Germinal center (tissue), 1 donor: ENCODE data around the gene TMEM45B.
"Not testable (repeated sequence)": the region's sequence is repeated elsewhere in the genome, so short reads cannot be mapped to it uniquely, and the experiment has no call there.

Experiments
- DNase-seq: peaks from one replicate; pipeline ENCODE4 v3.0.0; 2012; ENCODE audit warnings: mixed read lengths, low spot score

TMEM45B gene

GRCh38 chr11:129808241-129808640, 7.4 kb upstream of the TMEM45B start:
- not testable (repeated sequence) for DNase-seq

- DNase-seq: no peak
These were observed 2.3 kb upstream of the TMEM45B start for GRCh38 chr11:129813231-129813791.

- no peak for DNase-seq
These were observed 1.2 kb upstream of the TMEM45B start for GRCh38 chr11:129814244-129815014.

GRCh38 chr11:129817534-129818051, 1.9 kb downstream of the TMEM45B start:
- DNase-seq: no peak

GRCh38 chr11:129818236-129818635, 2.6 kb downstream of the TMEM45B start:
- DNase-seq: not testable (repeated sequence)

GRCh38 chr11:129819237-129819636, 3.6 kb downstream of the TMEM45B start:
- no peak for DNase-seq

- DNase-seq: not testable (repeated sequence)
These were observed 4.6 kb downstream of the TMEM45B start for GRCh38 chr11:129820228-129820627.

GRCh38 chr11:129823281-129823680, 7.6 kb downstream of the TMEM45B start:
- DNase-seq: not testable (repeated sequence)

GRCh38 chr11:129823799-129824198, 8.2 kb downstream of the TMEM45B start:
- not testable (repeated sequence) for DNase-seq

- DNase-seq: no peak
These were observed 9.7 kb downstream of the TMEM45B start for GRCh38 chr11:129825380-129825779.

GRCh38 chr11:129828301-129828836, 12.7 kb downstream of the TMEM45B start:
- DNase-seq: no peak

GRCh38 chr11:129829497-129829896, 13.8 kb downstream of the TMEM45B start:
- DNase-seq: not testable (repeated sequence)

- not testable (repeated sequence) for DNase-seq
These were observed 15.6 kb downstream of the TMEM45B start for GRCh38 chr11:129831227-129831626.

GRCh38 chr11:129833260-129833659, 17.6 kb downstream of the TMEM45B start:
- DNase-seq: not testable (repeated sequence)

GRCh38 chr11:129836423-129836891, 20.8 kb downstream of the TMEM45B start:
- not testable (repeated sequence) for DNase-seq

- DNase-seq: no peak
These were observed 21.3 kb downstream of the TMEM45B start for GRCh38 chr11:129836979-129837378.

- no peak for DNase-seq
These were observed 24.6 kb downstream of the TMEM45B start for GRCh38 chr11:129840236-129840635.

- no peak for DNase-seq
These were observed 26.5 kb downstream of the TMEM45B start for GRCh38 chr11:129842138-129842537.

GRCh38 chr11:129846508-129847335, 31.1 kb downstream of the TMEM45B start:
- DNase-seq: no peak

- not testable (repeated sequence) for DNase-seq
These were observed 31.7 kb downstream of the TMEM45B start for GRCh38 chr11:129847361-129847760.

- DNase-seq: no peak
These were observed 33.9 kb downstream of the TMEM45B start for GRCh38 chr11:129849447-129850130.
